Fibroblast of skin of left biceps (primary cell): ENCODE results near the gene UVRAG.

ENCODE experiments used
- DNase-seq, 2 experiments: peaks; one replicate each; pipeline ENCODE4 v3.0.0-alpha.2; 2013; ENCODE audit warnings: low read depth in 2 of 2

Gene UVRAG

DNA sequence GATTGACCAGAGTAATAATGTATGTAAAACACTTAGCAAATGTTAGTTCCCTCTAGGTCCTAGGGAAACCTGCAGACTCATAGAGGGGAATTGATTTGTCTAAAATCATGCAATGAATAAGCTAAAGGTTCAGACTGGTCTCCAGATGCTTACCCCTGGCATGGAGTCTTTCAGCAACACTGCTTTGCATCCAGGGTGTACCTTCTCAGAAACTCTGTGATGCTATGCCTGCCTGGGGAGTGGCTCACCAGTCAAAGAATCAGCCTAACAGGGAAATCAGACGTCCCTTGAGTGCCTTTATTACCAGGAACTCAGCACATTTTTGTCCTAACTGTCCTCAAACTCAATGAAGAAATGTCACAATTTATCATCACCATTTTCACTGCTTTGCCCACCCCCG is 5.9 kb upstream of the UVRAG start:
- DNase-seq, result no peak

DNA sequence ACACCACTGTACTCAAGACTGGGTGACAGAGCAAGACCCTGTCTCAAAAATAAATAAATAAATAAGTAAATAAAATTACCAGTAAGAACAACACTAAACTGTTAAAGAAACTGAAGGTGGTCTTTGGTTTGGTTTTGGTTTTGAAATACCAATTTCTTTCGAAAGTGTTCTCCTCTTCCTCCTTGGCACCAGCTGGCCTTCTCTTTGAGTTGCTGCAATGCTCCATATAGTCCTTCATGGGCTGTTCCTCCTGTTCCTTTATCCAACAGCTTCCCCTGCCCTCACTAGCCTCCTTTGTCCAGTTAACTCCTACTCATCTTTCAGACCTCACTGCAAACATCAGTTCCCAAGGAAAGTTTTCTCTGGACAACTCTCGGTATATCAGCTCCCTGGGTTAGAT is 5.0 kb upstream of the UVRAG start:
- DNase-seq, result no peak

DNA sequence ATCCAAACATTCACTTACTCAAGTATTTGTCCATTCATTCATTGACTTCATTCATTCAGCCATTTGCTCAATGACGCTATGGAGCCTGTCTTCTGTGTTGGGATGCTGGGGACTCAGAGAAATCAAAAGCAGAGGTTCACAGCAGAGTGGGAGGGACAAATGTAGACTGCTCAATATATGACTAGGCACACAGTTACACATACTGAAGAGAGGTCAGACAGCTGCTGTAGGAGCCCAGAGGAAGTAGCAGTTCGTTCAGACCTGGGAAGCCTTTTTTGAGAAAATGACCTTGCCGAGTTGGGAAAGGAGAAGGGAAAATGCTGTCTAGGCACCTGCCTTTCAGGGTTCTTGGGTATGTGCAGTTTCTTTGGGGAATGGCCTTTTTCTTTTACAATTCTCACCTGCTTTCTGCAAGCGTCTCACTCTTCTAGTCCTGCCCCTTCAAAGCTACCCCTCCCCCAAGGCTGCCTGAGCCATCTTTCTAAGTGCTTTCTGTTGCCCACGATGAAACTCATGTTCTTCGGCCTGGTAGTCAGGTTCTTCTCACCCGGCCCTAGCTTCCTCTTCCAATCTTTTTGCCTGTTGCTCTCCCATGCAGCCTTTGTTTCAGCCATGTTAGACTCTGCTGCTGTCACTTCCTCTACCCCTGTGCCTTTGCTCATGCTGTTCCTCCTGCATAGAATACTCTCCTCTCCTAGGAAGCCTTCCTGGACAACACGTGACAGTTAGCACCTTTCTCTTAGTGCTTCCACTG is 4.2 kb upstream of the UVRAG start:
- DNase-seq, result no peak

DNA sequence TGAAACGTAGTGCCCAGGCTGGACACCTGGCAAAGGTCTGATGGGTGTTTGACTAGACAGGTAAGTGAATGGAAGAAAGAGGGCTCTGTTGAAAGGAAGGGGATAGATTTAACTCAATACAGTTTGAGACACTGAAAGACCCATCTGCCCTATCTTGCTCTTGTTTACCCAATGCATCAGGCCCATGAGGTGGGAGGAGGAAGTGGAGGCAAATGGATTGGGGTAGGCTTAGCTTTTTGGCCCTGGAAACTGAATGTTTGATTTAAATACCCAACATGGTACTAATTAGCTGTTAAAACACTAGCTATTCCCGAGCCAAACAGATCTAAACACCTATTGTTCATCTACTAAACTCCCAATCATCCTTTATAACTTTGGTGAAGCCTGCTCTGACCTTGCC is 3.5 kb upstream of the UVRAG start:
- no peak for DNase-seq

DNA sequence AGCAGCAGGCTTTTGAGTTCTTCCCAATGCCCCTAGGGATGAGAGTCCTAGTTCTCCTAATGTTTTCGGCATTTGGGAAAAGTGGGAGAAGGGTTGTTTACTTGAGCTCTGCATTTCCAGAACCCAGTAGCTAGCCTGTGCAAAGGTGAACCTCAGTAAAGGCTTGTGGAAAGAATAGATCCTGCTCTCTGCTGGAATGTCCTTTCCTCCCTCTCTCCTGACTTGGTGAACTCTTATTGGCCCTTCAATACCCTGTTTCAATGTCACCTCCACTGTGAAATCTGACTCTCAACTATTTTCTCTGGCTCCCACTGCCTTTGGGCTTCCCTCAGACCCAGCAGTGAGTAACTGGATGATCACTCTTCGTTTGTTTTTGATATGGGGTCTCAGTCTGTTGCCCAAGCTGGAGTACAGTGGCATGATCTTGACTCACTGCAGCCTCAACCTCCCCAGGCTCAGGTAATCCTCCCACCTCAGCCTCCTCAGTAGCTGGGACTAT is 2.4 kb upstream of the UVRAG start:
- DNase-seq, result no peak

DNA sequence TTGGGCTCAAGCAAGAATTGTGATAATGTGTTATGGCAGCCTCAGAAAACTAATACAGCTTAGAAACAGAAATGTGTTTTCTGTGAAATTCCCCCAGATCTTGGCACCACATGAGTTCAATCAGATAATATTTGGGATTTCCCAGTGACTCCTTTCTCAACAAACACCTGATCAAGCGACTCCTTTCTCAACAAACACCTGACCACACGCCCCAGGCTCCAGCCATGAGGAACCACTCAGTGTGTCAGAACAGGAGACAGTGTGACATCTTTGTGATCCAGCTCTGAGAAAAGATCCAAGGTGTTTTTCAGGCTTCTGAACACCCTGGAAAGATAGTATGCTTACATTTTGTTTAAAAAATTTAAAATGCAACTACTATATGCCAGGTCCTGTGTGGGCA is 1.9 kb upstream of the UVRAG start:
- no peak for DNase-seq

DNA sequence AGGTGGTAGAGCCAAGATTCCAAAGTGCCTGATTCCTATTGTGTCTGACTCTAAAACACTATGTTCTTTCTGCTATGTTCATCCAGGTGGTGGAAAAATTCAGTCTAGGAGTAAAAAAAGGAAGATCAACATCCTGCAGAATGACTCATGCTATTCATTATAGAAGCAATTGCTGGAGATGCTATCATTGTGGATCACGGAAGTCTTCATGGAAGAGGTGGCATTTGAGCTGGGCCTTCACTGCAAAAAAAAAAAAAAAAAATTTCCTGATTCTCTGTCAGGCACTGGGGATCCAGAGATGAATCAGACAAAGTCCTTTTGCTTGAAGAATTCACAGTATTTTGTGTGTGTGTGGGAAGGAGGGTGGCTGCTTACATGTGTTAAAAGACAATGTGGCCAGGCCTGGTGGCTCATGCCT is 1.4 kb upstream of the UVRAG start:
- DNase-seq, result no peak

DNA sequence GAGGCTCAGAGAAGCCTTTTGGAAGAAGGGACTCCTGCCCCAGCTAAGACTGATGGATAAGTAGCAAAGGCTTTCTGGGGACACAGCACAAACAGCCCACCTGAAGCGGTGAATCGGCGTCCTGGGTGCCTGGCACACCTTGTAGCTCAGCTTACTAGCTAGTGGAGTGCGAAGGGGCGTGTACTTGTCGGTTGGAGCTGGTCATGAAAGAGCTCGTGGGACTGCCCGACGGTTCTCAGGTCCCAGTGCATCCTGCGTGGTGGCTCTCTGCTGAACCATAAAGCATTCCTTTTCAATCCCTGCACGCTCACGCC is 690 bp upstream of the UVRAG start:
- DNase-seq, result no peak

DNA sequence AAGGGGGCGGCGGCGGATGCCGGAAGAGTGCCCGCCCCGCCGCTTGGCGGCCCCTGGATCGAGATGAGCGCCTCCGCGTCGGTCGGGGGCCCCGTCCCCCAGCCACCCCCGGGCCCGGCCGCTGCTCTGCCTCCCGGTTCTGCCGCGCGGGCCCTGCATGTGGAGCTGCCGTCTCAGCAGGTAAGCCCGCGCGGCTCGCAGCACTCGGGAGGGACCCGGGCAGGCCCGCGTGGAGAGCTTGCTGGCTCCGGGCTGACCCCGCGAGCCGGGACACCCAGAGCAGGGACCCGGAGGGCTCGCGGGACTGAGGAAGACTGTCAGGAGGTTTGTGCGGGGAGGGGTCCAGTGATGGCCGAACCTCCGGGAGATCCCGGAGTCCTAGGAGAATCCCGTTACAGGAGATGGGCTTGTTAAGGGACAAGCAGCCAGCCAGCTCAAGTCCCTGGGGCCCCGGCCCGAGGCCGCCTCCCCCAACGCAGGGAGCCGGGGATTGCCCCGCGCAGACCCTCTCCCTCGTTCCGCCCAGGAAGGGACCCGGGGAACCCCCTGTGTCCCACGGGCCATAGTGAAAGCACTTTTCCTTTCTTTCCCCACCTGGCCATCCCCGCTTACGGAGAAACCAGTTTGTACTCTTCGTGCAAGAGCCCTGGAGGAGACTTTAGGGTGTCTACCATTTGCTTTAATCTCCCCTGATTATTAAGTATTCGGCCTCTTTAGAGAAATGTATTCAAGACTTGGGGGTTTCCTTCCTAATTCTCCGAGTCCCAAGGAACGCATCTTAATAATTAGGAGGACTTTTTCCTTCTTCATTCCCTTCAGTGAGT is 547 bp downstream of the UVRAG start:
- DNase-seq, result no peak

DNA sequence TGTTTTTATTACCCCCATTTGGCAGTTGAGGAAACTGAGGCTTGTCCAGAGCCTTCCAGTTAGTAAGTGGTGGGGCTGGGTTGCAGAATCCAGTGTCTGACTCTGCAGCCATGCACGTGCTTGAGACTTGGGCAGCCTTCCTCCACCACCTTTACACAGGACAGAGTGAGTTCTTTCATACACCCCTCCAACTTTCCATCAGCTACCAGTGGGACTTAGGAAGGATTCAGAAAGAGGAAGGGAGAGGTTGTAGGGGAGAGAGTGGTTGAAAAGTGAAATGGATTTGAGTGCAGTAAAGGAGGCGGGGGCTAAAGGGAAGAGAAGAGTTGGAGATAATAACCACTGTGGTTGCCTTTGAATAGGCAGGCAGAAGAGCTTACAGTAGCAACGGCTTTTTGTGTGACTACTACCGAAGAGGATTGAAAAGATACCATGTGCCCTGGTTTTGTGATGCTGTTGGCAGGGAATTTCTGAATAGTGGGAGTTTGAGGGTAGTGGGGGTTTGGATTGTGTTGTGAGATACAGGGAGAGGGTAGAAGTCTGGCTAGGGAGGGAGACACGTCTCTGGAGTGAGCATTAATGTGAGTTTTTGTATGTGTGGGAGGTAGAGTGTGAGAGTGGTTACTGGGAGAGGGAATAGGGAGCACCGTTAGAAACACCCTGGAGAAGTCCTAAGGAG is 1.7 kb downstream of the UVRAG start:
- DNase-seq, result no peak

DNA sequence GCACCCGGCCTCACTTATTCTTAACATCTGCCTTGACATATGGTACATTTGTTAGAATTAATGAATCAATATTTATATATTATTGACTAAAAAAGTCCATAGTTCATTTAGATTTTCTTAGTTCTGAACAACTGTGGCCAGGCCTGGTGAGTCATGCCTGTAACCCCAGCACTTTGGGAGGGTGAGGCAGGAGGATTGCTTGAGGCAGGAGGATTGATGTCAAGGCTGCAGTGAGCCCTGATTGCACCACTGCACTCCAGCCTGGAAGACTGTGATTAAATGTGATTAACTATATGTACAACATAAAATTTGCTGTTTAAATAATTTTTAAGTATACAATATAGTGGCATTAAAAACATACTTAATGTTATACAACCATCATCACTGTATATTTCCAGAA is 5.6 kb downstream of the UVRAG start:
- DNase-seq, result no peak

DNA sequence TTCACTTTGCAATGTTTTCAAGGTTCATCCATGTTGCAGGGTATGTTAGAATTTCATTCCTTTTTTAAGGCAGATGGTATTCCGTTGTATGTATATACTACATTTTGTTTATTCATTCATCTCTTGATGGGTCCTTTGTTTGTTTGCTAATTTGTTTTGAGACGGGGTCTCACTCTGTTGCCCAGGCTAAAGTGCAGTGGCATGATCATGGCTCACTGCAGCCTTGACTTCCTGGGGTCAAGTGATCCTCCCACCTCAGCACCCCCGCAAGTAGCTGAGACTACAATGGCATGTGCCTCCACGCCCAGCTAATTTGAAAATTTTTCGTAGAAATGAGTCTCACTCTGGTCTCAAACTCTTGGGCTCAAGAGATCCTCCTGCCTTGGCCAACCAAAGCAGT is 6.2 kb downstream of the UVRAG start:
- DNase-seq, result no peak

DNA sequence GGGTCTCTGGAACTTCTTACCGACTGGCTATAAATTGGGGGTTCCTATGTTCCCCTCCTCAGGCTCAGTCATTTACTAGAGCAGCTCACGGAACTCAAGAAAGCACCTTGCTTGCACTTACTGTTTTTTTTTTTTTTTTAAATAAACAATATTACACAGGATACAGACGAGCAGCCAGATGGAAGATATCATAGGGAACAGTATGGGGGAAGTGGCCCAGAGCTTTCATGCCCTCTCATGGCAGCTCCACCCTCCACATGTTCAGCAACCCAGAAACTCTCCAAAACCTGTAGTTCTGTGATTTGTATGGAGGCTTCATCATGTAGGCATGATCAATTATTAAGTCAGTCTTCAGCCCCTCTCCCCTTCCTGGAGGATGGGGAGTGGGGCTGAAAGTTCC is 7.5 kb downstream of the UVRAG start:
- DNase-seq, result no peak

DNA sequence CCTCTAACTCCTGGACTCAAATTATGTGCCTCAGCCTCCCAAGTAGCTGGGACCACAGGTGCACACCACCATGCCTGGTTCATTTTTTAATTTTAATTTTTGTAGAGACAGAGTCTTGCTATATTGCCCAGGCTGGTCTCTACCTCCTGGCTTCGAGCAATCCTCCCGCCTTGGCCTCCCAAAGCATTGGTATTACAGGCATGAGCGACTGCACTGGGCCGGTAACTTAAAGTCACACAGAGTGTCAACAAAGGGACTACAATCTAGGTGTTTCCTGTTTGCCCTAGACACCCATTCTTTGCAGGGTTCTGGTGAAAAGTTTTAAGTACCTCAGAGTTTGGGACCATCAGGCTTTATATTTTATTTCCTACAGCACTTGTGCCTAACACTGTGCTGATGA is 8.4 kb downstream of the UVRAG start:
- DNase-seq, result no peak

DNA sequence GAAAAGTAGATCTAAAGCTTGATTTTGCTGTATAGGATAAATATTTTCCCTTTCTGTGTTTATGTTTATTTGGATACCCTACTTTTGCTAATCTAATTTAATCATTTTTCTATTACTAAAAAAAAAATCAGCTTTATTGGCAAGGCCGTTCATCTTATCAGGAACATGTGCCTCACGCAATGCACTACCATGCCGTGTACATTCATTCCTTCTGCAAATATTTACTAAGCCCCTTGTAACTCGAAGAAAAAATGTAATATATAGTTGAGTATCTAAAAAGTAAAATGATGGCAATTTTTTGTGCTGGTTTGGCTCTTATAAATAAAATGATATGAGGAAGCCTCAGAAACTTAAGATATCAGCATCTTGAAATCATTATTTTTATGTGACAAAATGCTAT is 8.9 kb downstream of the UVRAG start:
- DNase-seq, result no peak

DNA sequence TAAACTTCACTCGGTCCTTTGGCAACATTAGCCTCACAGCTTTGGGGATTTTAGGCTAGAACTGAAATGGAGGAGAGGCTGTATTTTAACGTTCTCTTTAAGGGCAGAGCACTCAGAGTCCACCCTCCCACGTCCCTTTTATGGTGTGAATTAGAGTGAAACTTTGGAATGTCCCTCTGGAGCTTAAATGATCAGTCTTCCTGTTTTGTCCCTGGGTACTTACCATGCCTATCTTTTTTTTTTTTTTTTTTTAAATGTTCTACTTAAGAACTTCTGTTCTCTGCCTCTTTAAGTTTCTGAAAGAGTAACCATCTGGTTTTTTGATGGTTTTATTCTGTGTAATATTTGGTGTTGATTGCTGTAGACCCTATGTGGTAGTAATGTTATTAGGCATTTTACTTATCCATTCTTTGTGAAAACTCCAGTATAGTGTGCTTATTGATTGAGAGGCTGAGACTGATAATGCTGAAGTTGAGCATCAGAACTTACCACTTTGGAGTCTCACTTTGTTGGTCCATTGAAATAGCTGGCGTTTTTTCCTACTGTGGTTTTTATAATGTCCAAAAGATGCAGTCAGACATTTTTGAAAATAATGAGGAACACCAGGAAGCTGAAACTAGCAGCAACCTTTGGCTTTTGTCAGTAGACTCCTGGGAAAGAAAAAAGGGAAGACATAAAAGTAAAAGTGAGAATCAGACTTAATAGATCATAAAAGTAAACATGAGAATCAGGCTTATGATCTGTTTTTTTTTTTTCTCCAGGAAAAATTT is 11.6 kb downstream of the UVRAG start:
- no peak for DNase-seq

DNA sequence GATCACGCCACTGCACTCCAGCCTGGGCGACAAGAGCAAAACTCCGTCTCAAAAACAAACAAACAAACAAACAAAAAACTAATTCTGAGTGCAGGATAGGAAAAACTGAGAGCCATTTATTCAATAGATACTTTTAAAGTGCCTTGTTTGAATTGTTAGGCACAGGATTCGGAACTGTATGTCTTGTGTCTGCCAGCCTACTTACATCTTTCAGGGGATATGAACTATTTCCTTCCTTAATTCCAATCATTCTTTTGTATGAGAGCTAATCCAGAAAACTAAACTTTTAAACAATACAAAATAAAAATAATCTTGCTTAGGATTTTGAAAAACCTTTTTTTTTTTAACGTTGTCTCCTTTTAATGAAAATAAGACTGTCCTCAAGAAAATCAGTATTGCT is 12.6 kb downstream of the UVRAG start:
- DNase-seq, result no peak

DNA sequence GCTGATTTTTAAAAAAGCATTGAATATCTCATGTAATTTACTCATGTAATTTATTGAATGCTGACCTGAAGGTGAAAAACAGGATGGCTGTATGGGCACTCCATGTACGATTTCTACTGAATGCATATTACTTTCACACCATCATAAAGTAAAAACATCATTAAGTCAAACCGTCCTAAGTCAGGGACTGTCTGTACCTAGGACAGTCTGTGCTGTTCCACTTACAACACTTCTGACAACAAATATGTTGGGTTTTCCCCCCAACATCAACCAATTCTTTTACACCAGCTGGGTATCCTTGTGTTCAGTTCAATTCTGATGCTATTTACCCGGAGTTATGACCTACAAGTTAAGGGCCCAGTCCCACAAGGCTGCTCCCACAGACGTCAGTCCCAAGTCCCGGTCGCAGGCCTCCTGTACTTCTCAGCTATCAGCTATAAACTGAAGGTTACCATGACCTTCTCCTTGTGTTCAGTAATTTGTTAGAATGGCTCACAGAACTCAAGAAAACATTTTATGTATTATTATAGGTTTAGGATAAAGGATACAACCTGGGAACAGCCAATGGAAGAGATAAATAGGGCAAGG is 17.0 kb downstream of the UVRAG start:
- no peak for DNase-seq

DNA sequence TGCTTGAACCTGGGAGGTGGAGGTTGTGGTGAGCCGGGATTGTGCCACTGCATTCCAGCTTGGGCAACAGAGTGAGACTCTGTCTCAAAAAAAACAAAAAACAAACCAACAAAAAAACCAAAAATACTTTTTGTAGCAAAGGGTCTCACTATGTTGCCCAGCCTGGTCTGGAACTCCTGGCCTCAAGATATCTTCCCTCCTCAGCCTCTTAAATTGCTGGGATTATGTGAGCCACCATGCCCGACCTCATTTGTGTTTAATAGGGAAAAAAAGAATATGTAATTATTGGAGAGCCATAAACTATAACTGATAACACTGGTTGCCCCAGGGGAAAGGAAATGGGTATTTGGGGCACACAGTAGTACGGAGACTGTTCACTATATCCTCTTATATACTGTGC is 19.7 kb downstream of the UVRAG start:
- no peak for DNase-seq

DNA sequence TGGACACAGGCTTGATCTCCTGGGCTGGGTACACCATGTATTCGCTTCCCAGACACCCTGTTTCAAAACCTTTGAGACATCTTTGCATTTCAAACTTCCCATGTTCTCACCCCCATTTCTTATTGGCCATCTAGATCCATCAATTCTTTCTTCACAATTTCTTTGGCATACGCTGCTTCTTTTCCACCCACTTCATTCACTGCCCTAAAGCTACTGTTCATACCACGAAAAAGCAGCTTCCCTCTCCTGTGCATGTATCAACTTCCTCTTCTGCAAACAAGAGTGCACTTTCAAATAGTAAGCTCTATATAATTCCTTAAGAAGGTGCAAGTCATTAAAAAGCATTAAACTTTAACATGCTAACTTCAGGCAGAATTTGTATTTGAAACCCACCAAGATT is 21.4 kb downstream of the UVRAG start:
- DNase-seq, result no peak

DNA sequence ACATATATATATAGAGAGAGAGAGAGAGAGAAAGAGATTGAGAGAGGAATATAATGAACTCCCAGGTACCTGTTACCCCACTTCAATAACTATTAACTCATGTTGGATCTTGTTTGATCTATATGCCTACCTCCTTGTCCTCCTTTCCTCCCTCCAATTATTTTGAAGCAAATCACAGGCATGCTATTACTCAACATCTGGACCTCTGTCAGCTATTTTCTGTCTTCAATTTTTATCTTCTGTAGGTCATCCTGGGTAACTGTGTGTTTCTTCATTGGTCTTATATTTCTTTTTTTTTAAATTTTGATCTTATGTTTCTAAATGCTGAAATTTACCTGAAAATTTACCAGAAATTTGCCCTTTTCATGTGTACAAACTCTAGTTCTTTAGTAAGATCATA is 24.8 kb downstream of the UVRAG start:
- DNase-seq, result no peak

DNA sequence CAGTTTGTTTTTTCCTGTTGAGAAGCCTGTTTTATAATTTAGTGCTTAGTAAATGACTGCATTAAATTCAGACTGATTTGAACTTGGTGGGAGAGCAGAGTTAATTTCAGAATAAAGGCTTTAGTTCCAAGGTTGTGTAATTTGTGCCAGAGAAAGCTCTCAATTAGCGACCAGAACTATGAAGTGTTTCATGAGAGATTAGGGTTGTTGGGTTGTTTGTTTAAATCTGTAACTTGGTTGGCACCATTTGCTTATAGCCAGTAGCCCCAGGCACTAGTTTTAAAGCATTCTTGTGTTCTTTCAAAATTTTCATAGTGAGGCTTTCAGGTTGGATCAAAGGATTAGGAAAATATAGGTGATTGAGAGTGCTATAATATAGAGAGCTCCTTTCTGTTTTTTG is 25.5 kb downstream of the UVRAG start:
- no peak for DNase-seq
